GM21367 (cell line): ENCODE data around the gene PBX3.

Source experiments
- ATAC-seq: cut with Tn5 transposase; IDR thresholded peaks from one replicate; pipeline ENCODE4 v1.9.1; 2021; ENCODE audit not compliant: unreplicated experiment

PBX3 gene

GRCh38 chr9:125990186-125990792 is 243.1 kb downstream of the PBX3 start:
- no peak for ATAC-seq

GRCh38 chr9:125990793-125991220 is 243.6 kb downstream of the PBX3 start:
- ATAC-seq = no peak

- ATAC-seq = no peak
Observed at GRCh38 chr9:125991886-125992529, 244.8 kb downstream of the PBX3 start.

GRCh38 chr9:125992557-125992956 is 245.4 kb downstream of the PBX3 start:
- ATAC-seq = no peak

- ATAC-seq = no peak
Observed at GRCh38 chr9:125993466-125993865, 246.3 kb downstream of the PBX3 start.

- no peak for ATAC-seq
Observed at GRCh38 chr9:125994066-125994943, 247.1 kb downstream of the PBX3 start.

GRCh38 chr9:125995006-125995405 is 247.8 kb downstream of the PBX3 start:
- no peak for ATAC-seq

GRCh38 chr9:125995706-125996105 is 248.5 kb downstream of the PBX3 start:
- no peak for ATAC-seq

- no peak for ATAC-seq
Observed at GRCh38 chr9:125996791-125997190, 249.6 kb downstream of the PBX3 start.

GRCh38 chr9:125997196-125997823 is 250.1 kb downstream of the PBX3 start:
- no peak for ATAC-seq

- no peak for ATAC-seq
Observed at GRCh38 chr9:125998837-125999503, 251.8 kb downstream of the PBX3 start.

- ATAC-seq = no peak
Observed at GRCh38 chr9:125999504-125999881, 252.3 kb downstream of the PBX3 start.

GRCh38 chr9:126000256-126000655 is 253.1 kb downstream of the PBX3 start:
- ATAC-seq = no peak

GRCh38 chr9:126000731-126001580 is 253.8 kb downstream of the PBX3 start:
- no peak for ATAC-seq

- ATAC-seq = no peak
Observed at GRCh38 chr9:126001581-126002225, 254.5 kb downstream of the PBX3 start.

GRCh38 chr9:126002476-126003350 is 255.5 kb downstream of the PBX3 start:
- no peak for ATAC-seq

GRCh38 chr9:126009047-126009446 is 261.9 kb downstream of the PBX3 start:
- ATAC-seq = no peak

GRCh38 chr9:126014726-126015125 is 267.6 kb downstream of the PBX3 start:
- no peak for ATAC-seq

GRCh38 chr9:126015424-126015823 is 268.3 kb downstream of the PBX3 start:
- ATAC-seq = no peak
